CD4-positive, CD25-positive, alpha-beta regulatory T cell (primary cell): ENCODE measurements around the gene XPR1. TPM values are rescaled to one million over a fixed set of nuclear protein-coding genes. Genes with fewer than 3 reads are reported as not detected.
"Not testable (repeated sequence)": the region's sequence is repeated elsewhere in the genome, so short reads cannot be mapped to it uniquely, and the experiment has no call there.

ENCODE experiments used
- ATAC-seq, 2 donors: fragments of 150-1000 bp; cut with Tn5 transposase; one replicate each; pipeline ENCODE4 v1.10.0; 2021; ENCODE audit warnings: low read depth in 2 of 2, moderate number of reproducible peaks in 2 of 2, moderate library complexity in 1 of 2
- DNase-seq, 3 donors: peaks; one replicate each; pipeline versions ENCODE4 v3.0.0 to v3.0.0-alpha.2; 2012 to 2022; ENCODE audit warnings: mixed read lengths in 1 of 3
- H3K27ac ChIP-seq: one replicate; pipeline ENCODE4 v1.7.0; 2013; ENCODE audit warnings: mild to moderate bottlenecking, low read length; ENCODE audit not compliant: insufficient read depth, poor library complexity, severe bottlenecking
- H3K27me3 ChIP-seq: one replicate; pipeline ENCODE4 v1.7.0; 2013; ENCODE audit warnings: low read length; ENCODE audit not compliant: control insufficient read depth, insufficient read depth
- H3K36me3 ChIP-seq: one replicate; pipeline ENCODE4 v1.7.0; 2013; ENCODE audit warnings: mild to moderate bottlenecking, low read length, moderate library complexity; ENCODE audit not compliant: control insufficient read depth, insufficient read depth
- H3K4me1 ChIP-seq: 2 replicates; pipeline ENCODE4 v1.7.0; 2013; ENCODE audit warnings: mild to moderate bottlenecking, low read length; ENCODE audit not compliant: insufficient read depth, control insufficient read depth, poor library complexity, severe bottlenecking
- H3K4me3 ChIP-seq: one replicate; pipeline ENCODE4 v1.7.0; 2013; ENCODE audit warnings: low read depth, mild to moderate bottlenecking, low read length, moderate library complexity
- H3K9me3 ChIP-seq, 2 experiments: 1 replicate in 1 of 2; 2 replicates in 1 of 2; pipeline ENCODE4 v1.7.0; 2013; ENCODE audit warnings: low read length in 2 of 2, mild to moderate bottlenecking in 1 of 2, moderate library complexity in 1 of 2; ENCODE audit not compliant: control insufficient read depth in 2 of 2
- H3K27ac Mint-ChIP-seq, 3 donors: one replicate each; pipeline ENCODE4 v1.8.0; 2020 to 2022; ENCODE audit warnings: mild to moderate bottlenecking in 3 of 3, mixed read lengths in 3 of 3, moderate library complexity in 2 of 3
- H3K27me3 Mint-ChIP-seq: one replicate; pipeline ENCODE4 v1.8.0; 2022; ENCODE audit warnings: mild to moderate bottlenecking, mixed read lengths
- H3K36me3 Mint-ChIP-seq: one replicate; pipeline ENCODE4 v1.8.0; 2020; ENCODE audit warnings: mixed read lengths
- H3K4me1 Mint-ChIP-seq, 4 donors: one replicate each; pipeline ENCODE4 v1.8.0; 2020 to 2022; ENCODE audit warnings: mixed read lengths in 4 of 4, mild to moderate bottlenecking in 1 of 4
- H3K4me3 Mint-ChIP-seq, 4 donors: one replicate each; pipeline ENCODE4 v1.8.0; 2020 to 2022; ENCODE audit warnings: mild to moderate bottlenecking in 4 of 4, mixed read lengths in 4 of 4, moderate library complexity in 3 of 4
- H3K9me3 Mint-ChIP-seq, 7 donors: one replicate each; pipeline ENCODE4 v1.8.0; 2020 to 2022; ENCODE audit warnings: mixed read lengths in 7 of 7, mild to moderate bottlenecking in 3 of 7, moderate library complexity in 2 of 7
- polyA plus RNA-seq, 4 donors: library from polyadenylated mRNA; unstranded; fragments of 300-500 nt; fragmentation: Illumina TruSeq; gene quantifications; one replicate each; pipeline ENCODE4 v1.2.3, GENCODE V29; 2021
- total RNA-seq: library from RNA; stranded (reverse); gene quantifications from one replicate; pipeline ENCODE4 v1.2.3, GENCODE V29; 2022

The XPR1 gene
- total and polyA plus RNA-seq, 5 donors from 2014 or later = 6.4 to 24.2 (median 11.1) TPM

DNA sequence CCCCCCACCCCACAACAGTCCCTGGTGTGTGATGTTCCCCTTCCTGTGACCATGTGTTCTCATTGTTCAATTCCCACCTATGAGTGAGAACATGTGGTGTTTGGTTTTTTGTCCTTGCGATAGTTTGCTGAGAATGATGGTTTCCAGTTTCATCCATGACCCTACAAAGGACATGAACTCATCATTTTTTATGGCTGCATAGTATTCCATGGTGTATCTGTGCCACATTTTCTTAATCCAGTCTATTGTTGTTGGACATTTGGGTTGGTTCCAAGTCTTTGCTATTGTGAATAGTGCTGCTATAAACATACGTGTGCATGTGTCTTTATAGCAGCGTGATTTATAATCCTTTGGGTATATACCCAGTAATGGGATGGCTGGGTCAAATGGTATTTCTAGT, 51.3 kb downstream of the XPR1 start:
- H3K4me3 ChIP-seq, H3K27ac Mint-ChIP-seq, DNase-seq, H3K36me3 ChIP-seq, H3K9me3 ChIP-seq, H3K4me3 Mint-ChIP-seq, H3K27ac ChIP-seq, H3K4me1 ChIP-seq, ATAC-seq, H3K27me3 ChIP-seq, H3K27me3 Mint-ChIP-seq: not testable (repeated sequence)
- Mint-ChIP-seq H3K4me1 (peaks cover 3 to 11% (median 7%) of the 10 kb centered on the region in 4 donors), H3K36me3 (peaks cover 42% of the 10 kb centered on the region), H3K9me3 (peaks cover 0 to 15% (median 4%) of the 10 kb centered on the region in 7 donors)

DNA sequence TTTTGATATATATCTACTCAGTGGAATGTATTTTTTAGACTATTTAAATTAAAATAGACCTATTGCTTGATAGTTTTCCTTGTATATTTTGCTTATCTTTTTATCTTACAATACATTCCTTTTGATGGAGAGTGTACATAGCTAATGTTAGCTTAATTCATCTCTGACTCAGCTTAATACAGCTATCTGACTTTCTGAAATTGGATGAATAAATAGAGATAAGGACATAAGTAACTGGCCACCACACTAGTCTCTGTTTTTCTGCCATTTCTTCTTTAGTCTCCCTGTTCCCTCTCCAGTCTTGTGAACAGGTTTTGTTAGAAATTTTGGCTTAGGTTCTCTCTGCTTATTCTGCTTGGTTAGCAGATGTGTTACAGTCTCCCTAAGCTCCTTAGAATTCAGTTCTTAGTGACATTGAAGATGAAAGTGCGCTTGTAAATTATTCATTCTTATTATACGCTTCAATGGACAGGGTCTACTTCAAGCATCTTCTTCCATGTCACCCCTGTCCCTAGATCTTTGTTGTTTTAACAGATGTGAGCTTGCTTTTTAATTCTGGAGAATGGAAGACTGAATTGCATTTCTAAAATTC, 59.6 kb downstream of the XPR1 start:
- ATAC-seq (no peak), DNase-seq (no peak)
- Mint-ChIP-seq H3K9me3 (peaks cover 0 to 18% (median 4%) of the 10 kb centered on the region in 7 donors), H3K4me3 (no peak overlapping the region), H3K27ac (peak overlapping the region in 1 of 3 donors; percentile 3), H3K36me3 (peaks cover 16% of the 10 kb centered on the region), H3K27me3 (no peaks in the 10 kb centered on the region), H3K4me1 (peaks cover 14 to 40% (median 33%) of the 10 kb centered on the region in 4 donors)
- peaks cover 0 to 5% of the 10 kb centered on the region in 2 experiments for H3K9me3 ChIP-seq
- H3K4me1 ChIP-seq = no peaks in the 10 kb centered on the region
- H3K4me3 ChIP-seq = no peak overlapping the region
- no peaks in the 10 kb centered on the region for H3K27me3 ChIP-seq
- H3K36me3 ChIP-seq = peaks cover 3% of the 10 kb centered on the region
- H3K27ac ChIP-seq = no peak overlapping the region

GRCh38 chr1:180693564-180694244, 61.9 kb downstream of the XPR1 start:
- Histone ChIP-seq H3K4me3 (no peak overlapping the region), H3K9me3 (peaks cover 21 to 28% of the 10 kb centered on the region in 2 experiments), H3K4me1 (no peaks in the 10 kb centered on the region), H3K36me3 (peaks cover 4% of the 10 kb centered on the region), H3K27me3 (no peaks in the 10 kb centered on the region), H3K27ac (no peak overlapping the region)
- Mint-ChIP-seq H3K27me3 (no peaks in the 10 kb centered on the region), H3K4me3 (no peak overlapping the region), H3K27ac (no peak overlapping the region), H3K4me1 (peaks cover 19 to 39% (median 33%) of the 10 kb centered on the region in 4 donors), H3K9me3 (peaks cover 0 to 40% (median 10%) of the 10 kb centered on the region in 7 donors), H3K36me3 (peaks cover 35% of the 10 kb centered on the region)
- no peak for ATAC-seq
- no peak for DNase-seq

DNA sequence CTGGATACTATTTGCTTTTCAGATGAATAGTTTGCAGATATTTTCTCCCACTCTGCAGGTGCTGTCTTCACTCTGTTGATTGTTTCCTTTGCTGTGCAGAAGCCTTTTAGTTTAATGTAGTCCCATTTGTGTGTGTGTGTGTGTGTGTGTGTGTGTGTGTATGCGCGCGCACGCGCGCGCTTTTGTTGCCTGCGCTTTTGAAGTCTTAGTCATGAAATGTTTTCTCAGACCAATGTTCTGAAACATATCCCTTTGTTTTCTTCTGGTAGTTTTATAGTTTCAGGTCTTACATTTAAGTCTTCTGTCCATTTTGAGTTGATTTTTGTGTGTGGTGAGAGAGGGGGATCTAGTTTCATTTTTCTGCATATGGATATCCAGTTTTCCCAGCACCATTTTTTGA, 63.5 kb downstream of the XPR1 start:
- Mint-ChIP-seq H3K36me3 (peaks cover 37% of the 10 kb centered on the region), H3K9me3 (peaks cover 0 to 42% (median 12%) of the 10 kb centered on the region in 7 donors), H3K4me3 (no peak overlapping the region), H3K4me1 (peaks cover 19 to 37% (median 33%) of the 10 kb centered on the region in 4 donors), H3K27me3 (no peaks in the 10 kb centered on the region), H3K27ac (peak overlapping the region in 1 of 3 donors; percentile 52)
- Histone ChIP-seq H3K36me3 (peaks cover 4% of the 10 kb centered on the region), H3K27ac (no peak overlapping the region), H3K4me3 (no peak overlapping the region), H3K9me3 (peaks cover 24 to 31% of the 10 kb centered on the region in 2 experiments), H3K4me1 (no peaks in the 10 kb centered on the region), H3K27me3 (no peaks in the 10 kb centered on the region)
- no peak for DNase-seq
- no peak for ATAC-seq

DNA sequence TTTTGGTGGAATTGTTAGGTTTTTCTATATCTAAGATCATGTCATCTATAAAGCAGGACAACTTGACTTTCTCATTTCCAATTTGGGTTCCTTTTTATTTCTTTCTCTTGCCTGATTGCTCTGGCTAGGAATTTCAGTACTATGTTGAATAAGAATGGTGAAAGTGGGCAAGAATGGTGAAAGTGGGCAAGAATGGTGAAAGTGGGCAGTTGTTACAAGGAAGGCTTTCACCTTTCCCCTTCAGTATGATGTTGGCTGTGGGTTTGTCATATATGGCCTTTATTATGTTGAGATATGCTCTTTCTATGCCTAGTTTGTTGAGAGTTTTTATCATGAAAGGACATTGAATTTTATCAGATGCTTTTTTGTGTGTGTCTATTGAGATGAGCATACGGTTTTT, 64.5 kb downstream of the XPR1 start:
- Mint-ChIP-seq H3K4me3 (no peak overlapping the region), H3K9me3 (peaks cover 0 to 42% (median 12%) of the 10 kb centered on the region in 7 donors), H3K27me3 (no peaks in the 10 kb centered on the region), H3K27ac (no peak overlapping the region), H3K4me1 (peaks cover 19 to 35% (median 28%) of the 10 kb centered on the region in 4 donors), H3K36me3 (peaks cover 37% of the 10 kb centered on the region)
- peaks cover 24 to 31% of the 10 kb centered on the region in 2 experiments for H3K9me3 ChIP-seq
- no peak overlapping the region for H3K4me3 ChIP-seq
- H3K27me3 ChIP-seq = no peaks in the 10 kb centered on the region
- ATAC-seq (no peak), DNase-seq (no peak)
- no peak overlapping the region for H3K27ac ChIP-seq
- no peaks in the 10 kb centered on the region for H3K4me1 ChIP-seq
- H3K36me3 ChIP-seq = peaks cover 4% of the 10 kb centered on the region

DNA sequence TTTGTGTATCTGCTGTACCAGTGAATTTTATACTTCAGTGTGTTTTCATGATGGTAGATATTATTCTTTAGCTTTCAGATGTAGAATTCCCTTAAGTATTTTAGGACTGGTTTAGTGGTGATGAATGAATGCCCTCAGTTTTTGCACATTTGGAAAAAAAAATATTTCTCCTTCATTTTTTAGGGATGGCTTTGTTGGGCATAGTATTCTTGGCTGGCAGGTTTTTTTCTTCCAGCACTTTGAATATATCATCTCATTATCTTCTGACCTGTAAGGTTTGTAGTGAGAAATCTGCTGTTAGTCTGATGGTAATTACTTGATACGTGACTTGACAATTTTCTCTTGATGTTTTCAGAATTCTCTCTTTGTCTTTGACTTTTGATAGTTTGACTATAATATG, 66.8 kb downstream of the XPR1 start:
- Histone ChIP-seq H3K9me3 (peaks cover 30 to 40% of the 10 kb centered on the region in 2 experiments), H3K4me3 (no peak overlapping the region), H3K27ac (no peak overlapping the region), H3K4me1 (no peaks in the 10 kb centered on the region), H3K36me3 (peaks cover 2% of the 10 kb centered on the region), H3K27me3 (no peaks in the 10 kb centered on the region)
- peaks cover 43% of the 10 kb centered on the region for H3K36me3 Mint-ChIP-seq
- no peak for DNase-seq
- H3K27ac Mint-ChIP-seq = no peak overlapping the region
- peaks cover 0 to 51% (median 18%) of the 10 kb centered on the region in 7 donors for H3K9me3 Mint-ChIP-seq
- H3K4me3 Mint-ChIP-seq = no peak overlapping the region
- H3K4me1 Mint-ChIP-seq = peaks cover 12 to 18% (median 17%) of the 10 kb centered on the region in 4 donors
- no peaks in the 10 kb centered on the region for H3K27me3 Mint-ChIP-seq
- ATAC-seq = no peak

DNA sequence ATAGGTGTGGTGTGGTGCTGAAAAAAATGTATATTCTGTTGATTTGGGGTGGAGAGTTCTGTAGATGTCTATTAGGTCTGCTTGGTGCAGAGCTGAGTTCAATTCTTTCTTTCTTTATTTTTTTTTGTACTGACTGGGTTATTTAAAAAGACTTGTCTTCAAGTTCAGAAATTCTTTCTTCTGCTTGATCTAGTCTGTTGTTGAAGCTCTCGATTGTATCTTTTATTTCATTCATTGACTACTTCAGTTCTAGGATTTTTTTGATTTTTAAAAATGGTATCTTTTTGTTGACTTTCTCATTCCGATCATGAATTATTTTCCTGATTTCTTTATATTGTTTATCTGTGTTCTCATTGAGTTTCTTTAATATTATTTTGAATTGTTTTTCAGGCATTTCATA, 70.6 kb downstream of the XPR1 start:
- H3K9me3 ChIP-seq = peaks cover 24 to 25% of the 10 kb centered on the region in 2 experiments
- DNase-seq, H3K36me3 ChIP-seq, H3K27me3 ChIP-seq, H3K27ac Mint-ChIP-seq, H3K4me3 ChIP-seq, ATAC-seq, H3K27ac ChIP-seq, H3K4me3 Mint-ChIP-seq, H3K4me1 ChIP-seq, H3K27me3 Mint-ChIP-seq, H3K4me1 Mint-ChIP-seq: not testable (repeated sequence)
- Mint-ChIP-seq H3K9me3 (peaks cover 0 to 28% (median 11%) of the 10 kb centered on the region in 7 donors), H3K36me3 (peaks cover 27% of the 10 kb centered on the region)
